Immature natural killer cell (primary cell): Measurements from ENCODE around the gene TMEM217. TPM values are rescaled to one million over a fixed set of nuclear protein-coding genes. Genes with fewer than 3 reads are reported as not detected.
A peak's percentile ranks its signal among the peaks of the same experiment; 100 is the strongest.

Experiments used
- DNase-seq, 3 donors: peaks; one replicate each; pipeline ENCODE4 v3.0.0; 2022; ENCODE audit warnings: mixed read lengths in 1 of 3
- H3K27ac Mint-ChIP-seq, 6 donors: one replicate each; pipeline ENCODE4 v1.8.0; 2020; ENCODE audit warnings: mixed read lengths in 6 of 6, mild to moderate bottlenecking in 5 of 6, inconsistent platforms in 4 of 6, moderate library complexity in 3 of 6
- H3K27me3 Mint-ChIP-seq, 3 donors: one replicate each; pipeline ENCODE4 v1.8.0; 2020 to 2021; ENCODE audit warnings: low read depth in 3 of 3, mild to moderate bottlenecking in 3 of 3, mixed read lengths in 3 of 3, moderate library complexity in 3 of 3, inconsistent platforms in 1 of 3
- H3K36me3 Mint-ChIP-seq, 3 donors: one replicate each; pipeline ENCODE4 v1.8.0; 2020; ENCODE audit warnings: mixed read lengths in 3 of 3, inconsistent platforms in 2 of 3, mild to moderate bottlenecking in 2 of 3
- H3K4me1 Mint-ChIP-seq, 2 donors: one replicate each; pipeline ENCODE4 v1.8.0; 2020; ENCODE audit warnings: inconsistent platforms in 2 of 2, mild to moderate bottlenecking in 2 of 2, mixed read lengths in 2 of 2, moderate library complexity in 1 of 2
- H3K4me3 Mint-ChIP-seq, 5 donors: one replicate each; pipeline ENCODE4 v1.8.0; 2020; ENCODE audit warnings: mild to moderate bottlenecking in 5 of 5, mixed read lengths in 5 of 5, inconsistent platforms in 3 of 5, moderate library complexity in 3 of 5
- H3K9me3 Mint-ChIP-seq, 6 donors: one replicate each; pipeline ENCODE4 v1.8.0; 2020; ENCODE audit warnings: mild to moderate bottlenecking in 6 of 6, mixed read lengths in 6 of 6, inconsistent platforms in 4 of 6, moderate library complexity in 3 of 6
- polyA plus RNA-seq, 3 donors: library from polyadenylated mRNA; unstranded; fragments of 300-500 nt; fragmentation: Illumina TruSeq; gene quantifications; one replicate each; pipeline ENCODE4 v1.2.3, GENCODE V29; 2021

The TMEM217 gene
- polyA plus RNA-seq, 3 donors from 2014 or later: 0.23 to 0.32 TPM; not detected in 1

GRCh38 chr6:37174515-37175331 is 83.2 kb downstream of the TMEM217 start:
- peaks cover 63 to 68% of the 10 kb centered on the region in 2 donors for H3K4me1 Mint-ChIP-seq
- peaks cover 0 to 2% (median 0%) of the 10 kb centered on the region in 6 donors for H3K9me3 Mint-ChIP-seq
- DNase-seq: no peak
- peaks cover 45 to 58% (median 55%) of the 10 kb centered on the region in 3 donors for H3K36me3 Mint-ChIP-seq
- H3K4me3 Mint-ChIP-seq: peak overlapping the region; percentile 94 to 98 (median 96)
- H3K27ac Mint-ChIP-seq: peak overlapping the region; percentile 88 to 96 (median 94)
- peaks cover 14 to 21% (median 15%) of the 10 kb centered on the region in 3 donors for H3K27me3 Mint-ChIP-seq

- H3K36me3 Mint-ChIP-seq: peaks cover 45 to 58% (median 55%) of the 10 kb centered on the region in 3 donors
- peaks cover 0 to 2% (median 0%) of the 10 kb centered on the region in 6 donors for H3K9me3 Mint-ChIP-seq
- peak overlapping the region; percentile 94 to 98 (median 96) for H3K4me3 Mint-ChIP-seq
- H3K4me1 Mint-ChIP-seq: peaks cover 65 to 69% of the 10 kb centered on the region in 2 donors
- peak overlapping the region; percentile 88 to 96 (median 94) for H3K27ac Mint-ChIP-seq
- peaks cover 19 to 27% (median 20%) of the 10 kb centered on the region in 3 donors for H3K27me3 Mint-ChIP-seq
- DNase-seq: no peak
Measured at GRCh38 chr6:37174196-37174514, 83.8 kb downstream of the TMEM217 start.

- Mint-ChIP-seq H3K4me1 (peaks cover 69 to 74% of the 10 kb centered on the region in 2 donors), H3K27me3 (peaks cover 20 to 29% (median 22%) of the 10 kb centered on the region in 3 donors), H3K27ac (peak overlapping the region; percentile 88 to 96 (median 94)), H3K9me3 (peaks cover 0 to 2% (median 0%) of the 10 kb centered on the region in 6 donors), H3K36me3 (peaks cover 45 to 58% (median 55%) of the 10 kb centered on the region in 3 donors), H3K4me3 (peak overlapping the region; percentile 94 to 98 (median 96))
- DNase-seq: peak in 2 of 3 donors; percentile 27 to 38
Measured at GRCh38 chr6:37173493-37174195, 84.3 kb downstream of the TMEM217 start.

GRCh38 chr6:37172912-37173492 is 84.9 kb downstream of the TMEM217 start:
- DNase-seq: no peak
- Mint-ChIP-seq H3K27ac (peak overlapping the region; percentile 88 to 96 (median 94)), H3K4me1 (peaks cover 65 to 76% of the 10 kb centered on the region in 2 donors), H3K27me3 (peaks cover 20 to 35% (median 22%) of the 10 kb centered on the region in 3 donors), H3K4me3 (peak overlapping the region; percentile 94 to 98 (median 96)), H3K36me3 (peaks cover 45 to 58% (median 55%) of the 10 kb centered on the region in 3 donors), H3K9me3 (peaks cover 0 to 2% (median 0%) of the 10 kb centered on the region in 6 donors)

- H3K9me3 Mint-ChIP-seq: peaks cover 0 to 2% (median 0%) of the 10 kb centered on the region in 6 donors
- peak; percentile 93 to 95 (median 94) for DNase-seq
- peak overlapping the region; percentile 94 to 98 (median 96) for H3K4me3 Mint-ChIP-seq
- peak overlapping the region; percentile 88 to 96 (median 94) for H3K27ac Mint-ChIP-seq
- H3K36me3 Mint-ChIP-seq: peaks cover 45 to 54% (median 53%) of the 10 kb centered on the region in 3 donors
- peaks cover 21 to 35% (median 22%) of the 10 kb centered on the region in 3 donors for H3K27me3 Mint-ChIP-seq
- H3K4me1 Mint-ChIP-seq: peaks cover 57 to 68% of the 10 kb centered on the region in 2 donors
Measured at GRCh38 chr6:37171970-37172812, 85.8 kb downstream of the TMEM217 start.

- peaks cover 49 to 60% of the 10 kb centered on the region in 2 donors for H3K4me1 Mint-ChIP-seq
- DNase-seq: peak in 2 of 3 donors; percentile 32 to 38
- peaks cover 45 to 49% (median 48%) of the 10 kb centered on the region in 3 donors for H3K36me3 Mint-ChIP-seq
- peak overlapping the region; percentile 88 to 96 (median 94) for H3K27ac Mint-ChIP-seq
- peak overlapping the region; percentile 94 to 98 (median 96) for H3K4me3 Mint-ChIP-seq
- peaks cover 0 to 2% (median 0%) of the 10 kb centered on the region in 6 donors for H3K9me3 Mint-ChIP-seq
- peaks cover 21 to 35% (median 22%) of the 10 kb centered on the region in 3 donors for H3K27me3 Mint-ChIP-seq
Measured at GRCh38 chr6:37171201-37171969, 86.6 kb downstream of the TMEM217 start.

GRCh38 chr6:37170273-37171200 is 87.4 kb downstream of the TMEM217 start:
- Mint-ChIP-seq H3K36me3 (peaks cover 41 to 45% (median 42%) of the 10 kb centered on the region in 3 donors), H3K4me3 (peak overlapping the region; percentile 94 to 98 (median 96)), H3K27me3 (peaks cover 21 to 35% (median 22%) of the 10 kb centered on the region in 3 donors), H3K27ac (peak overlapping the region; percentile 88 to 96 (median 94)), H3K9me3 (peaks cover 0 to 2% (median 0%) of the 10 kb centered on the region in 6 donors), H3K4me1 (peaks cover 40 to 52% of the 10 kb centered on the region in 2 donors)
- DNase-seq: peak; percentile 56 to 57 (median 57)

- DNase-seq: peak; percentile 92 to 97 (median 96)
- peak within 1 kb of the TSS; percentile 93 to 96 (median 95) for H3K27ac Mint-ChIP-seq
- H3K36me3 Mint-ChIP-seq: peaks cover 32 to 36% (median 34%) of the 10 kb centered on the region in 3 donors
- peaks cover 20 to 37% (median 21%) of the 10 kb centered on the region in 3 donors for H3K27me3 Mint-ChIP-seq
- peak within 1 kb of the TSS; percentile 94 to 98 (median 96) for H3K4me3 Mint-ChIP-seq
- peaks cover 0 to 2% (median 0%) of the 10 kb centered on the region in 6 donors for H3K9me3 Mint-ChIP-seq
- H3K4me1 Mint-ChIP-seq: peaks cover 35 to 47% of the 10 kb centered on the region in 2 donors
Measured at GRCh38 chr6:37169496-37170272, 88.3 kb downstream of the TMEM217 start, which contains the start of gene PIM1. Gene PIM1 (plus strand): TSS chr6:37170152. CDS start chr6:37170576, 424 bp downstream.

GRCh38 chr6:37168811-37169495 is 89.0 kb downstream of the TMEM217 start:
- Mint-ChIP-seq H3K9me3 (peaks cover 0 to 2% (median 0%) of the 10 kb centered on the region in 6 donors), H3K27ac (peak overlapping the region; percentile 82 to 95 (median 94)), H3K36me3 (peaks cover 25 to 29% (median 26%) of the 10 kb centered on the region in 3 donors), H3K4me3 (peak overlapping the region; percentile 89 to 97 (median 90)), H3K4me1 (peaks cover 31 to 45% of the 10 kb centered on the region in 2 donors), H3K27me3 (peaks cover 20 to 41% (median 21%) of the 10 kb centered on the region in 3 donors)
- DNase-seq: no peak
